ENCODE measurements around the gene PDGFA. TPM values are rescaled to one million over a fixed set of nuclear protein-coding genes. Genes with fewer than 3 reads are reported as not detected.

The PDGFA gene
- total RNA-seq, 2 experiments from 2014 or later: 16.7 to 18.8 TPM

GRCh38 chr7:497346-497745 lies 22.3 kb downstream of the PDGFA start:
- no peak for ATAC-seq
- no peak overlapping the region for H3K27ac Mint-ChIP-seq
- peaks cover 6% of the 10 kb centered on the region for H3K4me1 Mint-ChIP-seq (ENCODE audit: low read depth)
- DNase-seq: no peak
- POLR2A ChIA-PET: no interaction called here
- peaks cover 13% of the 10 kb centered on the region for H3K36me3 Mint-ChIP-seq (ENCODE audit: low read depth)
- H3K4me3 Mint-ChIP-seq: no peak overlapping the region
- TF ChIP-seq, protein P1, sequence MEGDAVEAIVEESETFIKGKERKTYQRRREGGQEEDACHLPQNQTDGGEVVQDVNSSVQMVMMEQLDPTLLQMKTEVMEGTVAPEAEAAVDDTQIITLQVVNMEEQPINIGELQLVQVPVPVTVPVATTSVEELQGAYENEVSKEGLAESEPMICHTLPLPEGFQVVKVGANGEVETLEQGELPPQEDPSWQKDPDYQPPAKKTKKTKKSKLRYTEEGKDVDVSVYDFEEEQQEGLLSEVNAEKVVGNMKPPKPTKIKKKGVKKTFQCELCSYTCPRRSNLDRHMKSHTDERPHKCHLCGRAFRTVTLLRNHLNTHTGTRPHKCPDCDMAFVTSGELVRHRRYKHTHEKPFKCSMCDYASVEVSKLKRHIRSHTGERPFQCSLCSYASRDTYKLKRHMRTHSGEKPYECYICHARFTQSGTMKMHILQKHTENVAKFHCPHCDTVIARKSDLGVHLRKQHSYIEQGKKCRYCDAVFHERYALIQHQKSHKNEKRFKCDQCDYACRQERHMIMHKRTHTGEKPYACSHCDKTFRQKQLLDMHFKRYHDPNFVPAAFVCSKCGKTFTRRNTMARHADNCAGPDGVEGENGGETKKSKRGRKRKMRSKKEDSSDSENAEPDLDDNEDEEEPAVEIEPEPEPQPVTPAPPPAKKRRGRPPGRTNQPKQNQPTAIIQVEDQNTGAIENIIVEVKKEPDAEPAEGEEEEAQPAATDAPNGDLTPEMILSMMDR (IDR thresholded peaks at IDR 0.05): no peak
- CTCF ChIA-PET: no interaction called here
- intact Hi-C loops (cut with micrococcal nuclease): no loop called here
- H3K9me3 Mint-ChIP-seq: no peaks in the 10 kb centered on the region
- no peaks in the 10 kb centered on the region for H3K27me3 Mint-ChIP-seq

GRCh38 chr7:496528-497295 lies 22.9 kb downstream of the PDGFA start:
- CTCF ChIA-PET: no interaction called here

GRCh38 chr7:495761-496321 lies 23.8 kb downstream of the PDGFA start:
- Mint-ChIP-seq H3K9me3 (no peaks in the 10 kb centered on the region), H3K4me3 (no peak overlapping the region), H3K27me3 (no peaks in the 10 kb centered on the region), H3K27ac (no peak overlapping the region), H3K36me3 (ENCODE audit: low read depth) (peaks cover 10% of the 10 kb centered on the region), H3K4me1 (ENCODE audit: low read depth) (peaks cover 6% of the 10 kb centered on the region)
- ChIA-PET CTCF (no interaction called here), POLR2A (no interaction called here)
- TF ChIP-seq, protein P1 (IDR thresholded peaks at IDR 0.05): no peak
- intact Hi-C loops (cut with micrococcal nuclease): no loop called here
- DNase-seq (no peak), ATAC-seq (no peak)

More at GRCh38 chr7:496528-497295, 22.9 kb downstream of the PDGFA start:
- POLR2A ChIA-PET: interaction anchor here (0.6 kb wide), 1 partner anchor 17 kb away, joined by 3 read pairs; no protein-coding TSS in a partner anchor
- DNase-seq (no peak), ATAC-seq (no peak)
- TF ChIP-seq, protein P1 (IDR thresholded peaks at IDR 0.05): no peak
- Mint-ChIP-seq H3K4me1 (ENCODE audit: low read depth) (peaks cover 6% of the 10 kb centered on the region), H3K36me3 (ENCODE audit: low read depth) (peaks cover 13% of the 10 kb centered on the region), H3K4me3 (no peak overlapping the region), H3K27me3 (no peaks in the 10 kb centered on the region), H3K27ac (no peak overlapping the region), H3K9me3 (no peaks in the 10 kb centered on the region)
- intact Hi-C loops (cut with micrococcal nuclease): no loop called here

GRCh38 chr7:495326-495725 lies 24.3 kb downstream of the PDGFA start:
- H3K9me3 Mint-ChIP-seq: no peaks in the 10 kb centered on the region
- TF ChIP-seq, protein P1 (IDR thresholded peaks at IDR 0.05): no peak
- ATAC-seq (no peak), DNase-seq (no peak)
- peaks cover 6% of the 10 kb centered on the region for H3K4me1 Mint-ChIP-seq (ENCODE audit: low read depth)
- intact Hi-C loops (cut with micrococcal nuclease): no loop called here
- peaks cover 10% of the 10 kb centered on the region for H3K36me3 Mint-ChIP-seq (ENCODE audit: low read depth)
- H3K27me3 Mint-ChIP-seq: no peaks in the 10 kb centered on the region
- no peak overlapping the region for H3K27ac Mint-ChIP-seq
- CTCF ChIA-PET: no interaction called here
- POLR2A ChIA-PET: no interaction called here
- no peak overlapping the region for H3K4me3 Mint-ChIP-seq

DNA sequence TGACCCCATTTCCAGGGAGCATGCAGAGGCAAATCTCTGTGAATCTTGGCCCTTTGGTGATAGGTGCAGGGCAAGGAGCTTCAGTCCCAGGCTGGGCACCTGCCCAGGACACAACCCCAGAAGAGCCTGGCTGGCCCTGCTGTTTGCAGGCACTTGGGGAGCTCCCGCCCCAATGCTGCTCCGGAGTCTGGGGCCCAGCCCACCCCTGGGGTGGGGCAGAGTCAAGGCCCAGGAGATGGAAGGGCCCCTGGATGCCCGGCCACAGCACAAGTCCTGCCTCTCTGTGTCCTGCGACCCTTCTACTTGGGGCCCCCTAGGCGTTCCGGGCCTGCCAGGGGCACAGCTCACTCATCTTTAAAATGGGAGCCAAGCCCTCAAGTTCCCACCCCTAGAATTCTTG lies 24.7 kb downstream of the PDGFA start:
- TF ChIP-seq, protein P1 (IDR thresholded peaks at IDR 0.05): no peak
- Mint-ChIP-seq H3K4me1 (ENCODE audit: low read depth) (peaks cover 6% of the 10 kb centered on the region), H3K36me3 (ENCODE audit: low read depth) (peaks cover 8% of the 10 kb centered on the region), H3K4me3 (no peak overlapping the region), H3K9me3 (no peaks in the 10 kb centered on the region), H3K27me3 (no peaks in the 10 kb centered on the region), H3K27ac (no peak overlapping the region)
- ChIA-PET CTCF (no interaction called here), POLR2A (no interaction called here)
- ATAC-seq (no peak), DNase-seq (no peak)
- intact Hi-C loops (cut with micrococcal nuclease): no loop called here

All from activated CD8-positive, alpha-beta T cell treated with anti-CD3 and anti-CD28 coated beads for 36 hours (primary cell).